Activated CD4-positive, alpha-beta T cell treated with anti-CD3 and anti-CD28 coated beads for 36 hours (primary cell): ENCODE results near the gene TTF1. TPM values are rescaled to one million over a fixed set of nuclear protein-coding genes. Genes with fewer than 3 reads are reported as not detected.
A peak's percentile ranks its signal among the peaks of the same experiment; 100 is the strongest.

Experiments
- ATAC-seq: fragments of 200-7000 bp; cut with Tn5 transposase; one replicate; pipeline ENCODE4 v1.10.0; 2021; ENCODE audit warnings: mild to moderate bottlenecking, moderate library complexity
- CTCF ChIA-PET: fragments of 350-600 bp; sonication (Branson Sonifier 250); formaldehyde crosslinking; loops from one replicate; lab custom pipeline; 2021; ENCODE audit warnings: antibody characterized with exemption; lab: Charles Lee
- POLR2A ChIA-PET: fragments of 350-600 bp; sonication (Branson Sonifier 250); formaldehyde crosslinking; loops from one replicate; lab custom pipeline; 2021; ENCODE audit warnings: antibody characterized with exemption, inconsistent platforms; lab: Charles Lee
- DNase-seq: peaks from one replicate; pipeline ENCODE4 v3.0.0-alpha.2; 2020
- H3K27ac Mint-ChIP-seq: one replicate; pipeline ENCODE4 v1.8.0; 2021; ENCODE audit warnings: mixed read lengths
- H3K27me3 Mint-ChIP-seq: one replicate; pipeline ENCODE4 v1.8.0; 2021; ENCODE audit warnings: mixed read lengths
- H3K36me3 Mint-ChIP-seq: one replicate; pipeline ENCODE4 v1.8.0; 2021; ENCODE audit warnings: low read depth, mixed read lengths
- H3K4me1 Mint-ChIP-seq: one replicate; pipeline ENCODE4 v1.8.0; 2021; ENCODE audit warnings: mixed read lengths
- H3K4me3 Mint-ChIP-seq: one replicate; pipeline ENCODE4 v1.8.0; 2021; ENCODE audit warnings: mild to moderate bottlenecking, moderate library complexity, mixed read lengths
- H3K9me3 Mint-ChIP-seq: one replicate; pipeline ENCODE4 v1.8.0; 2021; ENCODE audit warnings: low read depth, mixed read lengths
- intact Hi-C, 2 experiments: fragments of 100-400 bp; cut with DNase I in 1 of 2; cut with micrococcal nuclease in 1 of 2; formaldehyde crosslinking; loops; one replicate each; pipeline versions ENCODE4 v1.14.2 to v1.15.1; 2022 to 2024; cut with DNase I, micrococcal nuclease
- total RNA-seq, 2 experiments: library from RNA; stranded (reverse); gene quantifications; one replicate each; pipeline ENCODE4 v1.2.3, GENCODE V29; 2021

TTF1 gene
- total RNA-seq, 2 experiments from 2014 or later = 31.9 to 33.4 TPM

- CTCF ChIA-PET = no interaction called here
- DNase-seq (no peak), ATAC-seq (no peak)
- Mint-ChIP-seq H3K27me3 (no peaks in the 10 kb centered on the region), H3K27ac (no peak overlapping the region), H3K9me3 (no peaks in the 10 kb centered on the region), H3K4me1 (no peaks in the 10 kb centered on the region), H3K4me3 (no peak overlapping the region), H3K36me3 (no peaks in the 10 kb centered on the region)
- intact Hi-C loops = no loop called here
- POLR2A ChIA-PET = no interaction called here
These were observed 40.2 kb downstream of the TTF1 start for GRCh38 chr9:132366481-132366880.

- Mint-ChIP-seq H3K9me3 (no peaks in the 10 kb centered on the region), H3K4me3 (no peak overlapping the region), H3K27me3 (no peaks in the 10 kb centered on the region), H3K4me1 (no peaks in the 10 kb centered on the region), H3K27ac (no peak overlapping the region), H3K36me3 (no peaks in the 10 kb centered on the region)
- ChIA-PET POLR2A (interaction anchor here (1.0 kb wide), 1 partner anchor 16 kb away, joined by 3 read pairs; no protein-coding TSS in a partner anchor), CTCF (no interaction called here)
- intact Hi-C loops = no loop called here
- ATAC-seq = no peak
- no peak for DNase-seq
These were observed 40.7 kb downstream of the TTF1 start for GRCh38 chr9:132365986-132366385.

- Mint-ChIP-seq H3K4me3 (no peak overlapping the region), H3K36me3 (no peaks in the 10 kb centered on the region), H3K4me1 (no peaks in the 10 kb centered on the region), H3K27me3 (no peaks in the 10 kb centered on the region), H3K9me3 (no peaks in the 10 kb centered on the region), H3K27ac (no peak overlapping the region)
- ATAC-seq = no peak
- intact Hi-C loops = no loop called here
- CTCF ChIA-PET = no interaction called here
- POLR2A ChIA-PET = no interaction called here
- no peak for DNase-seq
These were observed 42.6 kb downstream of the TTF1 start for GRCh38 chr9:132364068-132364467.

GRCh38 chr9:132357764-132358163 lies 48.9 kb downstream of the TTF1 start:
- H3K27me3 Mint-ChIP-seq = no peaks in the 10 kb centered on the region
- POLR2A ChIA-PET = no interaction called here
- peaks cover 14% of the 10 kb centered on the region for H3K36me3 Mint-ChIP-seq
- no peak for DNase-seq
- intact Hi-C loops = loop anchor here in 1 of 2 experiments (10.0 kb wide), 4 partner anchors 693 to 1017 kb away; partner anchors contain the start of genes MED22, RPL7A, STKLD1 and SURF4
- CTCF ChIA-PET = interaction anchor here (0.6 kb wide), 1 partner anchor 31 kb away, joined by 3 read pairs; no protein-coding TSS in a partner anchor
- peaks cover 12% of the 10 kb centered on the region for H3K4me1 Mint-ChIP-seq
- H3K9me3 Mint-ChIP-seq = no peaks in the 10 kb centered on the region
- H3K4me3 Mint-ChIP-seq = no peak overlapping the region
- no peak overlapping the region for H3K27ac Mint-ChIP-seq
- no peak for ATAC-seq

GRCh38 chr9:132356324-132356924 lies 50.2 kb downstream of the TTF1 start:
- Mint-ChIP-seq H3K4me1 (peaks cover 26% of the 10 kb centered on the region), H3K9me3 (no peaks in the 10 kb centered on the region), H3K27me3 (no peaks in the 10 kb centered on the region), H3K27ac (no peak overlapping the region), H3K36me3 (peaks cover 27% of the 10 kb centered on the region), H3K4me3 (no peak overlapping the region)
- ATAC-seq (no peak), DNase-seq (no peak)
- ChIA-PET CTCF (interaction anchor here (0.7 to 1.4 kb wide), 2 partner anchors 10 to 1098 kb away, joined by 3 to 5 read pairs; no protein-coding TSS in a partner anchor), POLR2A (no interaction called here)
- intact Hi-C loops = loop anchor here in 1 of 2 experiments (10.0 kb wide), 4 partner anchors 692 to 1018 kb away; partner anchors contain the start of genes MED22, RPL7A, STKLD1 and SURF4

GRCh38 chr9:132354637-132355355 lies 51.8 kb downstream of the TTF1 start, which contains the start of gene SETX:
SETX (minus strand) TSS chr9:132354986; CDS start chr9:132349428, 5,558 bp downstream.
- ChIA-PET CTCF (interaction anchor here (0.6 to 1.4 kb wide), 4 partner anchors 8 to 207 kb away, joined by 3 to 4 read pairs (median 3); no protein-coding TSS in a partner anchor), POLR2A (interaction anchor here (0.5 to 1.0 kb wide), 3 partner anchors 19 to 689 kb away, joined by 3 to 6 read pairs (median 3); no protein-coding TSS in a partner anchor)

GRCh38 chr9:132351404-132352045 lies 55.1 kb downstream of the TTF1 start:
- Mint-ChIP-seq H3K36me3 (peaks cover 54% of the 10 kb centered on the region), H3K27ac (peak overlapping the region; percentile 87), H3K27me3 (no peaks in the 10 kb centered on the region), H3K9me3 (no peaks in the 10 kb centered on the region), H3K4me1 (peaks cover 51% of the 10 kb centered on the region), H3K4me3 (peak overlapping the region; percentile 79)
- DNase-seq (no peak), ATAC-seq (no peak)
- ChIA-PET CTCF (interaction anchor here (0.7 to 2.6 kb wide), 6 partner anchors 9 to 103 kb away, joined by 3 to 12 read pairs (median 4); no protein-coding TSS in a partner anchor), POLR2A (interaction anchor here (0.6 to 1.2 kb wide), 5 partner anchors 53 to 818 kb away, joined by 3 to 4 read pairs (median 3); no protein-coding TSS in a partner anchor)
- intact Hi-C loops = loop anchor here (2.0 to 10.0 kb wide), 8 partner anchors 53 to 1094 kb away; partner anchors contain the start of genes GTF3C5 (in 1 of the 2), MED22 (in 1 of the 2), RPL7A (in 1 of the 2) and STKLD1 (in 1 of the 2)

More at GRCh38 chr9:132354637-132355355, 51.8 kb downstream of the TTF1 start, which contains the start of gene SETX:
- Mint-ChIP-seq H3K9me3 (no peaks in the 10 kb centered on the region), H3K27ac (peak within 1 kb of the TSS; percentile 98), H3K36me3 (peaks cover 34% of the 10 kb centered on the region), H3K4me1 (peaks cover 36% of the 10 kb centered on the region), H3K27me3 (no peaks in the 10 kb centered on the region), H3K4me3 (peak within 1 kb of the TSS; percentile 79)
- ATAC-seq (peak; percentile 81), DNase-seq (peak; percentile 98)
- intact Hi-C loops = loop anchor here in 1 of 2 experiments (1.0 to 10.0 kb wide), 17 partner anchors 18 to 1230 kb away; partner anchors contain the start of genes BARHL1, GTF3C5, MED22 and NUP214

- peaks cover 58% of the 10 kb centered on the region for H3K36me3 Mint-ChIP-seq
- intact Hi-C loops = loop anchor here (1.0 to 10.0 kb wide), 10 partner anchors 22 to 1094 kb away; partner anchors contain the start of genes GTF3C5 (in 1 of the 2), MED22 (in 1 of the 2), RPL7A (in 1 of the 2) and STKLD1 (in 1 of the 2)
- peak; percentile 17 for ATAC-seq
These were observed 55.8 kb downstream of the TTF1 start for GRCh38 chr9:132350861-132351315.

GRCh38 chr9:132348676-132349075 lies 58.0 kb downstream of the TTF1 start:
- peaks cover 47% of the 10 kb centered on the region for H3K4me1 Mint-ChIP-seq
- H3K9me3 Mint-ChIP-seq = no peaks in the 10 kb centered on the region
- no peak for ATAC-seq
- H3K27ac Mint-ChIP-seq = peak overlapping the region; percentile 92
- H3K27me3 Mint-ChIP-seq = no peaks in the 10 kb centered on the region
- peaks cover 63% of the 10 kb centered on the region for H3K36me3 Mint-ChIP-seq
- CTCF ChIA-PET = no interaction called here
- no peak for DNase-seq
- POLR2A ChIA-PET = no interaction called here
- intact Hi-C loops = no loop called here
- no peak overlapping the region for H3K4me3 Mint-ChIP-seq

More at GRCh38 chr9:132350861-132351315, 55.8 kb downstream of the TTF1 start:
- peak; percentile 59 for DNase-seq
- peaks cover 51% of the 10 kb centered on the region for H3K4me1 Mint-ChIP-seq
- H3K4me3 Mint-ChIP-seq = peak overlapping the region; percentile 79
- ChIA-PET CTCF (interaction anchor here (1.2 to 2.6 kb wide), 4 partner anchors 24 to 102 kb away, joined by 3 to 12 read pairs (median 4); no protein-coding TSS in a partner anchor), POLR2A (interaction anchor here (0.6 to 1.2 kb wide), 7 partner anchors 15 to 817 kb away, joined by 3 to 8 read pairs (median 3); no protein-coding TSS in a partner anchor)
- no peaks in the 10 kb centered on the region for H3K9me3 Mint-ChIP-seq
- H3K27ac Mint-ChIP-seq = peak overlapping the region; percentile 87
- no peaks in the 10 kb centered on the region for H3K27me3 Mint-ChIP-seq

GRCh38 chr9:132346177-132346576 lies 60.5 kb downstream of the TTF1 start:
- no peak overlapping the region for H3K27ac Mint-ChIP-seq
- CTCF ChIA-PET = interaction anchor here (0.8 to 0.9 kb wide), 2 partner anchors 9 to 15 kb away, joined by 3 read pairs; no protein-coding TSS in a partner anchor
- no peaks in the 10 kb centered on the region for H3K9me3 Mint-ChIP-seq
- no peak overlapping the region for H3K4me3 Mint-ChIP-seq
- peaks cover 22% of the 10 kb centered on the region for H3K4me1 Mint-ChIP-seq
- DNase-seq = no peak
- intact Hi-C loops = no loop called here
- peaks cover 59% of the 10 kb centered on the region for H3K36me3 Mint-ChIP-seq
- no peaks in the 10 kb centered on the region for H3K27me3 Mint-ChIP-seq
- POLR2A ChIA-PET = no interaction called here
- no peak for ATAC-seq
